Adrenal gland (tissue), 12 donors: ENCODE data around the gene KMT2E. TPM values are rescaled to one million over a fixed set of nuclear protein-coding genes. Genes with fewer than 3 reads are reported as not detected.

Source experiments
- DNase-seq, 7 donors: peaks; one replicate each; pipeline ENCODE4 v3.0.0-alpha.2; 2019 to 2020
- H3K27ac ChIP-seq, 5 donors: fragments of 200-600 bp; sonication (generic) in 4 of 5; 1 replicate in 3 of 5; 2 replicates in 2 of 5; pipeline versions ENCODE4 v1.5.1 to v1.8.0; 2016 to 2020; ENCODE audit warnings: mild to moderate bottlenecking in 1 of 5
- H3K27me3 ChIP-seq: fragments of 200-600 bp; 2 replicates; pipeline ENCODE4 v1.8.0; 2021
- H3K36me3 ChIP-seq, 2 donors: fragments of 200-600 bp; replicated peaks in 1 of 2; 1 replicate in 1 of 2; 2 replicates in 1 of 2; pipeline versions ENCODE4 v1.5.1 to v1.8.0; 2018 to 2022
- H3K4me1 ChIP-seq, 2 donors: fragments of 200-600 bp; replicated peaks in 1 of 2; 1 replicate in 1 of 2; 2 replicates in 1 of 2; pipeline versions ENCODE4 v1.5.1 to v1.8.0; 2018 to 2021
- H3K4me3 ChIP-seq, 4 donors: fragments of 200-600 bp; sonication (generic) in 3 of 4; one replicate each; pipeline ENCODE4 v1.5.1; 2016 to 2018
- H3K9me3 ChIP-seq, 3 donors: fragments of 200-600 bp; sonication (generic) in 1 of 3; replicated peaks in 1 of 3; 1 replicate in 2 of 3; 2 replicates in 1 of 3; pipeline versions ENCODE4 v1.5.1 to v1.8.0; 2016 to 2021
- POLR2A ChIP-seq, 2 donors: fragments of 450-650 bp; IDR thresholded peaks; one replicate each; pipeline ENCODE4 v1.6.1; 2017; ENCODE audit warnings: antibody characterized with exemption in 2 of 2, mild to moderate bottlenecking in 2 of 2, moderate library complexity in 1 of 2
- WGBS, 4 donors: extraction: QIAGEN DNeasy Blood & Tissue Kit in 2 of 4; methylation state at CpG; one replicate each; pipeline versions ENCODE4 v1.1.5 to v1.1.7; 2013 to 2017; 5-methylcytosine and 5-hydroxymethylcytosine counted together
- intact Hi-C, 2 donors: fragments of 100-400 bp; cut with DNase I; formaldehyde crosslinking; loops; one replicate each; pipeline versions ENCODE4 v1.14.1 to v1.15.0; 2022 to 2023
- polyA plus RNA-seq, 3 donors: library from polyadenylated mRNA; stranded (reverse); fragments of 200-250 nt in 2 of 3; fragments of 350-450 nt in 1 of 3; fragmentation: Illumina TruSeq in 1 of 3; extraction: RNeasy Lipid Tissue Mini Kit (QIAGEN cat#74804) in 1 of 3; gene quantifications; one replicate each; pipeline ENCODE4 v1.2.3, GENCODE V29; 2013 to 2014
- total RNA-seq, 9 donors: library from RNA; depleted of rRNA in 4 of 9; stranded (reverse); fragments of >200 nt in 4 of 9; fragments of 120-200 nt in 1 of 9; fragmentation: NEBNext Ultra II Directional in 1 of 9; extraction: Animal tissue kit (Norgen Biotek cat#: 25700) in 1 of 9; gene quantifications; one replicate each; pipeline versions ENCODE4 v1.1.0 to v1.2.4, GENCODE V29; 2013 to 2023
- TF ChIP-seq, protein P1 (sequence below), 6 experiments: fragments of 450-650 bp in 4 of 6; fragments of 200-600 bp in 2 of 6; sonication (generic) in 1 of 6; IDR thresholded peaks; 1 replicate in 5 of 6; 2 replicates in 1 of 6; pipeline versions ENCODE4 v1.5.1 to v1.8.0; 2016 to 2021; ENCODE audit warnings: antibody characterized with exemption in 6 of 6, mild to moderate bottlenecking in 2 of 6, moderate library complexity in 1 of 6
- donor health status: healthy with polysubstance abuse.
- donor health status: Bipolar disorder and iron deficiency.
- donor health status: DM: yes; HTN: yes; CAD: no.
- donor health status: DM: no; HTN: no; CAD: no.
- donor health status: DM: no; HTN: no; CAD: no.
- donor health status: DM: yes; HTN: yes; CAD: no.

The KMT2E gene
- total and polyA plus RNA-seq, 12 donors: 14.4 to 98.0 (median 48.4) TPM

DNA sequence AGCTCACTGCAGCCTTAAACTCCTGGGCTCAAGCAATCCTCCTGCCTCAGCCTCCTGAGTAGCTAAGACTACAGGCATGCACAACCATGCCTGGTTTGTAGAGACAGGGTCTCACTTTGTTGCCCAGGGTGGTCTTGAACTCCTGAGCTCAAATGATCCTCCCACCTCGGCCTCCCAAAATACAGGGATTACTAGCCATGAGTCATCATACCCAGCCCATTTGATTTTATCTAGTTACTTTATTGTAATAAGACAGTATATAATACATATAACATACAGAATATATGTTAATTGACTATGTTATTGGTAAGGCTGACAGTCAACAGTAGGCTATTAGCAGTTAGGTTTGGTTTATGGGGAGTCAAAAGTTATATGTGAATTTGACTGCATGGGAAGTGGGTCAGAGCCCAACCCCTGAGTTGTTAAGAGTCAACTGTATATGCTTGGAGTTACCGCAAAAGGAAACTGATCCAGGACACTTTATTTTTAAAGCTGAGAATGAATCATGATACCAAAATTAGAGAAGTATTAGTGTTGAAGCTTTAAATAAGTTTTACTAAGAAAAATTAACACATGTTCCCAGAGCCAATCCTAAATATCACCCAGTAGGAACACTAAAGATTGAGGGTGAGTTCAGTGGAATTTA, 20.7 kb upstream of the KMT2E start:
- 70 to 86% (median 77%) methylated on average over 2 of the region's 2 CpGs for WGBS, 4 donors
- H3K4me3 ChIP-seq: no peak overlapping the region
- H3K36me3 ChIP-seq: peaks cover 0 to 8% of the 10 kb centered on the region in 2 donors
- intact Hi-C loops: no loop called here
- peaks cover 16 to 74% of the 10 kb centered on the region in 2 donors for H3K4me1 ChIP-seq
- no peak for DNase-seq
- TF ChIP-seq POLR2A (IDR thresholded peaks at IDR 0.05): no peak
- TF ChIP-seq, protein P1, sequence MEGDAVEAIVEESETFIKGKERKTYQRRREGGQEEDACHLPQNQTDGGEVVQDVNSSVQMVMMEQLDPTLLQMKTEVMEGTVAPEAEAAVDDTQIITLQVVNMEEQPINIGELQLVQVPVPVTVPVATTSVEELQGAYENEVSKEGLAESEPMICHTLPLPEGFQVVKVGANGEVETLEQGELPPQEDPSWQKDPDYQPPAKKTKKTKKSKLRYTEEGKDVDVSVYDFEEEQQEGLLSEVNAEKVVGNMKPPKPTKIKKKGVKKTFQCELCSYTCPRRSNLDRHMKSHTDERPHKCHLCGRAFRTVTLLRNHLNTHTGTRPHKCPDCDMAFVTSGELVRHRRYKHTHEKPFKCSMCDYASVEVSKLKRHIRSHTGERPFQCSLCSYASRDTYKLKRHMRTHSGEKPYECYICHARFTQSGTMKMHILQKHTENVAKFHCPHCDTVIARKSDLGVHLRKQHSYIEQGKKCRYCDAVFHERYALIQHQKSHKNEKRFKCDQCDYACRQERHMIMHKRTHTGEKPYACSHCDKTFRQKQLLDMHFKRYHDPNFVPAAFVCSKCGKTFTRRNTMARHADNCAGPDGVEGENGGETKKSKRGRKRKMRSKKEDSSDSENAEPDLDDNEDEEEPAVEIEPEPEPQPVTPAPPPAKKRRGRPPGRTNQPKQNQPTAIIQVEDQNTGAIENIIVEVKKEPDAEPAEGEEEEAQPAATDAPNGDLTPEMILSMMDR (IDR thresholded peaks at IDR 0.05): no peak
- no peaks in the 10 kb centered on the region for H3K9me3 ChIP-seq
- no peak overlapping the region for H3K27ac ChIP-seq
- H3K27me3 ChIP-seq: no peaks in the 10 kb centered on the region

DNA sequence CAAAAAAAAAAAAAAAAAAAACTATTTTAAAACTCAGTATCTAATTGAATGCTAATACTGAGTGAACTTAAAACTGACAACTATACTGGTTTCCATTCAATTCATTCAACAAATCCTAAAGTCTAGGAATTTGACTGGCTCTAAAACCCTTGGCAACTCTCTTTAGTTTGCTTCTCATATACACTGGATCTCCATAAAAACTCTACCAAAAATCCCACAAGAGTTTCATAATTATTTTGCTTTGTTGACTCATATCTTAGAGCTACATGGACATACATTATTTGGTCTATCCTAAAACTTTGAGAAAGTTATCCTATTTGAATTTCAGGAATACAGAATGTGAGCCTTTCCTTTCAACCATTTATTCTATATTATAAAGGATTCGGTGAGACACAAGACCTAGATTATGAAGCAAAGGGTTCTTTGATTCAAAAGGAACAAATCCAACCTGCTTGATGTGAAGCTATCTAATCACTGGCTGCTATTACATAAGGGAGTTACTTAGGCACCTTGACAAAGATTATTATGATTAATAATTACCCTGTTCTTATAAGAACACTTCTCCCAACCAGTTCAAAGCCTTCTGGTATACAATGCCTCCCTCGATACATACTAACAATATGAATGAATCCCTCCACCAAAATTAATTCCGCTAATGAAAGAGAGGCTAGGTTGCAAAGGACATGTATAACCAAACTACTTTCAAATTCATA, 15.8 kb upstream of the KMT2E start:
- H3K36me3 ChIP-seq: no peaks in the 10 kb centered on the region
- TF ChIP-seq, protein P1 (IDR thresholded peaks at IDR 0.05): no peak
- TF ChIP-seq POLR2A (IDR thresholded peaks at IDR 0.05): no peak
- H3K4me1 ChIP-seq: peaks cover 30 to 100% of the 10 kb centered on the region in 2 donors
- no peaks in the 10 kb centered on the region for H3K9me3 ChIP-seq
- 93 to 95% (median 94%) methylated on average over 3 of the region's 3 CpGs for WGBS, 4 donors
- intact Hi-C loops: no loop called here
- no peak overlapping the region for H3K27ac ChIP-seq
- no peaks in the 10 kb centered on the region for H3K27me3 ChIP-seq
- DNase-seq: no peak
- no peak overlapping the region for H3K4me3 ChIP-seq

DNA sequence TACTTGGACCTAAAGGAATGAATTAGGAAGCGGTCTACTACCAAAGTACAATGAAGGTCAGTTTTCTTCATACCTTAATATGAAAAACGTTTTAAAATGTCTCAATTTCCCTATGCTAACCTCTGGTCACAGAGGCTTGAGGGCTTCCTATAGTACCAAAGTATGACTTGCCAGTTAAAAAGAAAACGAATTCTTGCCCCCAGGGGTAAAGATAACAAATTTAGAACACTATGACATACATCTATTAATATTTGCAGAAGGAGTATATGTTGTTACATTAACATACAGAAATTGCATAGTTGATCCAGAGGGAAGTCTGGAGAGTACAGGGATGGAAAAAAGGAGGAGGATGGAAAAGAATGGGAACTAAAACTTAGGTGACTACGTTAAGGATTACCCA, 13.8 kb upstream of the KMT2E start:
- H3K4me1 ChIP-seq: peaks cover 47 to 100% of the 10 kb centered on the region in 2 donors
- H3K36me3 ChIP-seq: no peaks in the 10 kb centered on the region
- no peak for TF ChIP-seq POLR2A (IDR thresholded peaks at IDR 0.05)
- no peaks in the 10 kb centered on the region for H3K9me3 ChIP-seq
- intact Hi-C loops: no loop called here
- no peak for DNase-seq
- H3K4me3 ChIP-seq: no peak overlapping the region
- H3K27ac ChIP-seq: no peak overlapping the region
- 52 to 56% (median 55%) methylated on average over 4 of the region's 4 CpGs for WGBS, 4 donors
- H3K27me3 ChIP-seq: no peaks in the 10 kb centered on the region

DNA sequence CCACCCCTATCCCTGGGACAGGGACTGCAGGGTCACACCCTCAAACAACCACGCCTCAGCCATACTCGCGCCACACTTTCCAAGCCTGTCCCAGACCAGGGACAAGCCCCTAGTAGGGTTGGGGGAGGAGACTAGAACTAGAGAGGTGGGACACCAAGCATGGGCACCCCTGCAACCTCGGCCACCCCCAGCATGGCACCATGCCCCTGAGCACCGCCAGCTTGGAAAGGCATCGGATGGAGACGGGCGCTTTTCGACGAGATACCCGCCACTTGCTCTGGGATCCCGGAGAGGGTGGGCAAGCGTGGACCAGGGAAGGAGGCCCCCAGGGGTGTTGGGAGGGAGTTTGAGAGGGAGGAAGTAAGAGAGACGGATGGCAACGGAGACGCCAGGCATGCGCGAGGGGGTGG, 13.1 kb upstream of the KMT2E start:
- 93 to 97% (median 96%) methylated on average over 18 of the region's 18 CpGs for WGBS, 4 donors
- H3K27ac ChIP-seq: peak overlapping the region in 1 of 5 donors; percentile 7
- H3K4me1 ChIP-seq: peaks cover 49 to 98% of the 10 kb centered on the region in 2 donors

More for the DNA sequence above, 13.1 kb upstream of the KMT2E start:
- TF ChIP-seq POLR2A (IDR thresholded peaks at IDR 0.05): no peak
- TF ChIP-seq, protein P1 (IDR thresholded peaks at IDR 0.05): no peak
- H3K27me3 ChIP-seq: no peaks in the 10 kb centered on the region
- no peak overlapping the region for H3K4me3 ChIP-seq
- H3K9me3 ChIP-seq: no peaks in the 10 kb centered on the region
- no peak for DNase-seq
- intact Hi-C loops: no loop called here
- no peaks in the 10 kb centered on the region for H3K36me3 ChIP-seq
